ENCODE measurements around the gene MEGF11. TPM values are rescaled to one million over a fixed set of nuclear protein-coding genes. Genes with fewer than 3 reads are reported as not detected.
A peak's percentile ranks its signal among the peaks of the same experiment; 100 is the strongest.

The MEGF11 gene
- polyA plus RNA-seq, 2 of the 4 experiments (the other 2 are of a cell fraction), result 0.25 to 0.31 TPM

GRCh38 chr15:66135664-66136063, 117.9 kb downstream of the MEGF11 start:
- TF ChIP-seq CBX2 (IDR thresholded peaks at IDR 0.05; ENCODE audit: borderline replicate concordance, low read depth) (no peak), MAZ (IDR thresholded peaks at IDR 0.05; ENCODE audit: borderline replicate concordance, low read depth, low read length) (no peak), ZFP36 (IDR thresholded peaks at IDR 0.05; ENCODE audit: borderline replicate concordance, partially characterized antibody) (peak; percentile 23), SMC3 (IDR thresholded peaks at IDR 0.05) (no peak), ATOH8 (CRISPR knock-in tag; IDR thresholded peaks at IDR 0.05; ENCODE audit: low read depth) (no peak)
- ATAC-seq, result no peak
- Histone ChIP-seq H3K9me3 (no peaks in the 10 kb centered on the region), H3K4me2 (no peak overlapping the region), H3K27ac (no peak overlapping the region), H3K4me1 (no peaks in the 10 kb centered on the region), H3K4me3 (no peak overlapping the region)
- CTCF ChIA-PET, result interaction anchor here (1.1 kb wide), 1 partner anchor 10 kb away, joined by 3 read pairs; no protein-coding TSS in a partner anchor
- 92% methylated on average over 1 of the region's 1 CpG for WGBS (ENCODE audit: missing lambda C conversion rate)
- POLR2A ChIA-PET, result no interaction called here
- no peak for FAIRE-seq
- DNase-seq (ENCODE audit: low read depth in 1 of 2, low spot score in 1 of 2), result no peak

GRCh38 chr15:66134284-66134683, 119.3 kb downstream of the MEGF11 start:
- peaks cover 8% of the 10 kb centered on the region for H3K4me1 ChIP-seq
- ATAC-seq, result no peak
- no peak overlapping the region for H3K4me3 ChIP-seq
- no peaks in the 10 kb centered on the region for H3K9me3 ChIP-seq
- H3K27ac ChIP-seq, result no peak overlapping the region
- WGBS (ENCODE audit: missing lambda C conversion rate), result 43% methylated on average over 3 of the region's 3 CpGs
- CTCF ChIA-PET, result no interaction called here
- POLR2A ChIA-PET, result no interaction called here
- DNase-seq (ENCODE audit: low read depth in 1 of 2, low spot score in 1 of 2), result no peak
- TF ChIP-seq EHMT2 (IDR thresholded peaks at IDR 0.05; ENCODE audit: low read depth) (no peak), ZC3H11A (IDR thresholded peaks at IDR 0.05) (no peak), HMGXB4 (CRISPR knock-in tag; IDR thresholded peaks at IDR 0.05; ENCODE audit: borderline replicate concordance) (no peak), JUNB (IDR thresholded peaks at IDR 0.05) (no peak), MAX (IDR thresholded peaks at IDR 0.05) (no peak), ELK1 (IDR thresholded peaks at IDR 0.05; ENCODE audit: low read depth, low read length) (no peak), EHF (CRISPR knock-in tag; IDR thresholded peaks at IDR 0.05) (no peak), JUN (IDR thresholded peaks at IDR 0.05) (no peak), ESRRA (IDR thresholded peaks at IDR 0.05; ENCODE audit: borderline replicate concordance, low read length) (no peak), EP300 (IDR thresholded peaks at IDR 0.05) (no peak), POLR2A (IDR thresholded peaks at IDR 0.05; ENCODE audit: low read length) (no peak), GATA3 (IDR thresholded peaks at IDR 0.05; ENCODE audit: borderline replicate concordance) (no peak)
- FAIRE-seq, result no peak
- H3K4me2 ChIP-seq, result no peak overlapping the region

- Histone ChIP-seq H3K27ac (no peak overlapping the region), H3K4me2 (no peak overlapping the region), H3K4me3 (no peak overlapping the region), H3K9me3 (no peaks in the 10 kb centered on the region), H3K4me1 (peaks cover 12% of the 10 kb centered on the region)
- ATAC-seq (no peak), FAIRE-seq (no peak), DNase-seq (ENCODE audit: low read depth in 1 of 2, low spot score in 1 of 2) (no peak)
- CTCF ChIA-PET, result interaction anchor here (1.2 kb wide), 1 partner anchor 18 kb away, joined by 3 read pairs; no protein-coding TSS in a partner anchor
- 66% methylated on average over 10 of the region's 10 CpGs for WGBS (ENCODE audit: missing lambda C conversion rate)
- POLR2A ChIA-PET, result no interaction called here
- TF ChIP-seq KDM1A (IDR thresholded peaks at IDR 0.05; ENCODE audit: low read depth), result no peak
- TF ChIP-seq MAFK (IDR thresholded peaks at IDR 0.05; ENCODE audit: partially characterized antibody), result no peak
- TF ChIP-seq ELK1 (IDR thresholded peaks at IDR 0.05; ENCODE audit: low read depth, low read length), result no peak
- no peak for TF ChIP-seq ZC3H11A (IDR thresholded peaks at IDR 0.05)
- no peak for TF ChIP-seq FOXS1 (CRISPR knock-in tag; IDR thresholded peaks at IDR 0.05)
- TF ChIP-seq EHMT2 (IDR thresholded peaks at IDR 0.05; ENCODE audit: low read depth), result no peak
- TF ChIP-seq EHF (CRISPR knock-in tag; IDR thresholded peaks at IDR 0.05), result no peak
- no peak for TF ChIP-seq JUN (IDR thresholded peaks at IDR 0.05)
- TF ChIP-seq HES2 (IDR thresholded peaks at IDR 0.05), result no peak
- TF ChIP-seq CTCF (IDR thresholded peaks at IDR 0.05), result no peak
- no peak for TF ChIP-seq RFX5 (IDR thresholded peaks at IDR 0.05)
- TF ChIP-seq ATOH8 (CRISPR knock-in tag; IDR thresholded peaks at IDR 0.05; ENCODE audit: low read depth), result no peak
- no peak for TF ChIP-seq FOSL2 (IDR thresholded peaks at IDR 0.05)
- TF ChIP-seq FOSL2 (CRISPR knock-in tag; IDR thresholded peaks at IDR 0.05), result no peak
- no peak for TF ChIP-seq HOXB5 (CRISPR knock-in tag; IDR thresholded peaks at IDR 0.05)
Measured at GRCh38 chr15:66133247-66133885, 120.2 kb downstream of the MEGF11 start.
